GM18505 (cell line): ENCODE results near the gene LGR6.
"Not testable (repeated sequence)": the region's sequence is repeated elsewhere in the genome, so short reads cannot be mapped to it uniquely, and the experiment has no call there.

Experiments used
- ATAC-seq: cut with Tn5 transposase; IDR thresholded peaks from one replicate; pipeline ENCODE4 v1.9.1; 2021; ENCODE audit not compliant: unreplicated experiment
- POLR2A ChIP-seq: IDR thresholded peaks from 4 replicates; pipeline ENCODE4 v1.6.1; 2011; ENCODE audit warnings: borderline replicate concordance; ENCODE audit not compliant: insufficient read depth, insufficient read length; ENCODE audit errors: extremely low read depth

The LGR6 gene

GRCh38 chr1:202163281-202164270 lies 30.0 kb upstream of the LGR6 start:
- no peak for ATAC-seq
- no peak for TF ChIP-seq POLR2A

GRCh38 chr1:202164271-202165037 lies 29.1 kb upstream of the LGR6 start:
- peak; percentile 43 for ATAC-seq

GRCh38 chr1:202165267-202165941 lies 28.2 kb upstream of the LGR6 start:
- ATAC-seq: no peak
- TF ChIP-seq POLR2A: no peak

More at GRCh38 chr1:202164271-202165037, 29.1 kb upstream of the LGR6 start:
- no peak for TF ChIP-seq POLR2A

- no peak for TF ChIP-seq POLR2A
- ATAC-seq: no peak
Measured at GRCh38 chr1:202165942-202166843, 27.4 kb upstream of the LGR6 start.

- ATAC-seq: not testable (repeated sequence)
Measured at GRCh38 chr1:202167054-202167453, 26.5 kb upstream of the LGR6 start.

DNA sequence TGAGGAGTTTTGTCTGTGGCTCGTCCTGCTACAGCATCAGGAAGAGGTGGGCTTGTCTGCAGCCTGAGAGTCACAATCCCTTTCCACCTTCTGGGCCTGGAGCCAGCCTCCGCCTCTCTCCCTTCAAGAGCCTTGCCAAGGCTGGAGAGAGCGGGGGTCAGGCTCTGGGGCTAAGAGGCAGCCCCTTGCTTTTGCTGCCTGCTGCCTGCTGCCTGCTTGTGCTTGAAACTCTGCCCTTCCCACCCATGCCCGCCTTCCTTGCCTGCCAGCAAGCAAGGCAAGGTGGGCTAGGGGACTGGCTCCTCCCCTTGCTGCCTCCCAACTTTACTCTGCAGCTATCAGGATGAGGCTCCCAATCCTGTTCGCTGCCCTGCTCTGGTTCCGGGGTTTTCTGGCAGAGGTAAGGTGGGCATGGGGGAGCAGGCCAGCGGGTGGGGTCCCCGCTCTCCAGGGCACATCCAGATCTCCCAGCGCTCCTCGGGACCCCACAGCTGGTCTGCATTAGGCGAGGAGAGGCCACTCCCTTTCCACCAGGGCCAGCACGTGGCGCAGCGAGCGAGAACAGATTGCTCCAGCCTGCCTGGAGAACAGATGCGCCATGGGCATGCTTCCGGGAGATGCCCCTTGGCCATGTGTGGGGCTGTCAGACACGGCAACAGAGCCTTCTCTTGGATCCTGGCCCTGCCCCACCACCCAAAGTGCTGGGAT lies 25.7 kb upstream of the LGR6 start:
- no peak for TF ChIP-seq POLR2A
- no peak for ATAC-seq

DNA sequence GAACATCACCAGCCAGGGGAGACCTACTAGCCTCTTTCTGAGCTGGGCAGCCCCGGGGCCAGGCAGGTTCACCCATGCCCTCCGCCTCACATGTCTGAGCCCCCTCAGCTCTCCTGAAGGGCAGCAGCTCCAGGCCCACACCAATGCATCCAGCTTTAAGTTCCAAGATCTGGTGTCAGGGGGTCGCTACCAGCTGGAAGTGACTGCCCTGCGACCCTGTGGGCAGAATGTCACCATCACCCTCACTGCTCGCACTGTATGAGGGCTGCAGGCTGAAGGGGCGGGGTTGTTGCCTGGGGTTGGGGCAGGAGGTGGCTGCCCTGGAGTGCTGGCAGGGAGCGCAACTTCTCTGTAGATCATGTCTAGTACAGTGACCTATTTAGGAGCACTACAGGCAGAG lies 24.7 kb upstream of the LGR6 start:
- ATAC-seq: no peak
- no peak for TF ChIP-seq POLR2A

- no peak for ATAC-seq
- TF ChIP-seq POLR2A: no peak
Measured at GRCh38 chr1:202170726-202171125, 22.9 kb upstream of the LGR6 start.

- TF ChIP-seq POLR2A: no peak
- no peak for ATAC-seq
Measured at GRCh38 chr1:202171292-202172014, 22.1 kb upstream of the LGR6 start.

DNA sequence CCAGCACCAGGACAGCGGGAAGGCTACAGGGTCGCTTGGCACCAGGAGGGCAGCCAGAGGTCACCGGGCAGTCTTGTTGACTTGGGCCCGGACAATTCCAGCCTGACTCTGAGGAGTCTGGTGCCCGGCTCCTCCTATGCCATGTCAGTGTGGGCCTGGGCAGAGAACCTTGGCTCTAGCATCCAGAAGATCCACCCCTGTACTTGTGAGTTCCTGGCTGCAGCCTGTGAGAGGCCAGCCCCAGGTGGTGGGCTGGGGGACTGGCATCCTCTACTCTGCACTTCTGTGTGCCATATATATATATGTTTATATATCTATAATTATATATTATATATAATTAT lies 21.6 kb upstream of the LGR6 start:
- no peak for TF ChIP-seq POLR2A
- no peak for ATAC-seq

DNA sequence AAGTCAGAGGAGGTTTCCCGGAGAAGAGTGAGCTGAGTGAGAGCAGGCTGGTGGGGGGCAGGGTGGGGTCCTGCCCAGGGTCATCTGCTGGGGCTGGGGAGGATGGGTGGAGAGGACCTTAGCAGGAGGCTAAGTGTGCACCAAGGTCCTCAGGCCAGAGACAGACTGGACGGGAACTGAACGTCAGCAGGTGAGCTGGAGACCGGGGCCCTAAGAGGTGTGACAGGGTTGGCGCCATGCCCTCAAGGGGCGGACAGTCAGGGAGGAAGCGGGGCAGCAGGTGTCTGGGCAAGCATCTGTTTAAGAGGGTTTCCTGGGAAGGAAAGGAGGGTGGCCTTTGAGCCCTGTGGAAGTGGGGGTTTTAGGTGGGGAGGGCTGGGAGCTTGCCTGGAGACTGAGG lies 19.6 kb upstream of the LGR6 start:
- no peak for ATAC-seq

More for the DNA sequence above, 19.6 kb upstream of the LGR6 start:
- TF ChIP-seq POLR2A: no peak
